HG03103 (cell line): ENCODE data around the gene ADNP2.
A peak's percentile ranks its signal among the peaks of the same experiment; 100 is the strongest.
"Not testable (repeated sequence)": the region's sequence is repeated elsewhere in the genome, so short reads cannot be mapped to it uniquely, and the experiment has no call there.

Experiments
- ATAC-seq: cut with Tn5 transposase; IDR thresholded peaks from one replicate; pipeline ENCODE4 v1.9.1; 2021; ENCODE audit warnings: low read depth; ENCODE audit not compliant: unreplicated experiment

ADNP2 gene

GRCh38 chr18:80140455-80140985 is 31.5 kb downstream of the ADNP2 start:
- ATAC-seq = no peak

DNA sequence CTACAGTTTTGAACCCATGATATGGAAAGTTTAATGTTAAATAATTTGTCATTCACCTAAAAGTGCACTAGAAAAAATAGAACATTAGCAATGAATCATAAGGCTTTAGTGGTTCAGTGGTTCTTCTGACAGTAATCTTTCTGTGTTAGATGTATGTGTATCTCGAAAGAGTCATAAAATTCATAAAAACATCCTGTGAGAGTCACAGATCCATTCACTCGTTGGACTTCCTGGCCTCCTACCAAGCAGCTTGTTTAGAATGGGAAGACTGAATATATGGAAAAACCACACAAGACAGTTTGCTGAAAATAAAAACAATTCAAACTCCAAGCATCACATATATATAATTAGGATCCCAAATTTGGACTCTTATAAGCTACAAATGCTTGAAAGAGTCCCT is 34.8 kb downstream of the ADNP2 start:
- no peak for ATAC-seq

- no peak for ATAC-seq
These were observed 36.2 kb downstream of the ADNP2 start for GRCh38 chr18:80145196-80145804.

DNA sequence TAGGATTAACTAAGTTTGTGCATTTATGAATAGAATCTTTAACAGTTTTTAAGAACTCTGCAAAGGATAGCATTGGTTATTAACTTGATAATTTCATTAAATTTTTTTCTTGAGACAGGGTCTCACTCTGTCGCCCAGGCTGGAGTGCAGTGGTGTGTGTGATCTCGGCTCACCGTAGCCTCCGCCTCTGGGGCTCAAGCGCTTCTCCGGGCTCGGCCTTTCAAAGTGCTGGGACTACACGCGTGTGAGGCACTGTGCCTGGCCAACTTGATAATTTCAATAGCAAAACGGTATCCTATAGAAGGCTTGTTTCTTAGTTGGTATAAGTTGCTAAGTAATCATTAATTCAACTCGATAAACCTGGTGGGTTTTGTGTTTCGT is 38.0 kb downstream of the ADNP2 start:
- peak; percentile 29 for ATAC-seq

GRCh38 chr18:80147418-80148325 is 38.6 kb downstream of the ADNP2 start:
- ATAC-seq = peak; percentile 92

GRCh38 chr18:80148326-80149199 is 39.5 kb downstream of the ADNP2 start:
- ATAC-seq = no peak

DNA sequence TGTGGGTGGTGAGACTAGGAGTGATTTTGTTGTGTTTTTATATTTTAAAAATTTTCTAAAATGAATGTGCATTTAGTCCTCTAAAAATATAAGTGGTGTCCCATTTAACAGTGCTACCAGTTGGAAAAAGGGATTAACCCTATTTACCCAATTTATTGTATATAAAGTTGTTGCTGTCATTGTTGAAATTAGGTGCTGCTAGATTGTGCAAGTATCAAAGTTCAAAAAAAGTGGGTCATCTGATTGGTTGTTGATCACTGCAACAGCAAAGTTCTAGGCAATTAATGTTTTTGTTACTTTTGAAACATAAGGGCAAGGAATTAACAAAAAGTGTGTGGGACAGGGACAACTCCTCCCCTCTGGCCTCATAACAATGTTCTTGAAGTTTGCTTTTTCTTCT is 40.6 kb downstream of the ADNP2 start:
- ATAC-seq = no peak

- peak; percentile 77 for ATAC-seq
These were observed 45.2 kb downstream of the ADNP2 start for GRCh38 chr18:80154293-80154692.

DNA sequence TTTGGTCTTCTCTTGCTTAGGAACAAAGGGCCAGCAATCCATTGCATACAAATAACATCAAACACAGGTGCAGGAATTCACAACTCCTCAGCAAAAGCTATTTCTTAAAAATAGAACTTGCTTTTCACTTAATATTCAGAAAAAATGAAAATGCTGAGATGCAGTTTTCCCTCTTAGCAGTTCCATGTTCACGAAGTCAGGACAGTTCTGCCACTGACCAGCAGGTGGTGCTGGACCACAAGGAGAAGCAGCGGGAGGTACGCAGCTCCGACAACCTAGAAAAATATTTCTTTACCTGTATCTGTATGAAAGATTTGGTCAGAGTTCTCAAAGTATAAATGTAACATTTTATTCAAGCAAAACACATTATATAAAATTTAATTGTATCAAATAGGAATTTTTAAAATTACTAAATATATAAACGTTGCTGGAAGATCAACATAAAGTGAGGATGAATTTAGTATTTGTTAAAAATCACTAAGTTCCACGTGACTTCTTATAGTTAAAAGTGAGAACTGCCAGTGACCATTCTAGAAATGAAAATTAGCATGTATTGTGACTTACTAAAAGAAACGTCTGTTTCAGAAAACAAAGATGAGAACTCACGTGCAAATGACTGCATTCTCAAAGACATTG is 48.8 kb downstream of the ADNP2 start:
- no peak for ATAC-seq

DNA sequence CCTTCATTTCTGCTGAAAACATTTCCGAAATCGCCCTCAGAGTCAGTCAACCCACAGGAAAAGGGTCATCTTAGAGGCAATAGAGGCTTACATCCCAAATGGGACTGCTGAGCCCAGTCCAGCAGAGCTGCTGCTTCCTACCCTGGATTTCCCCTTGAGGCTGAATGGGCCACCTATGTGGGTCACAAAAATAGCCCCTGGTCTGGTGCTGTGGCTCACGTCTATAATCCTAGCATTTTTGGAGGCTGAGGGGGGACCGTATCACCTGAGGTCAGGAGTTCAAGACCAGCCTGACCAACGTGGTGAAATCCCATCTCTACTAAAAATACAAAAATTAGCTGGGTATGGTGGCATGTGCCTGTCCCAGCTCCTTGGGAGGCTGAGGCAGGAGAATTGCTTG is 49.3 kb downstream of the ADNP2 start:
- ATAC-seq = no peak

- peak; percentile 61 for ATAC-seq
These were observed 50.9 kb downstream of the ADNP2 start for GRCh38 chr18:80159713-80160636.

GRCh38 chr18:80161781-80162417 is 52.8 kb downstream of the ADNP2 start:
- ATAC-seq = no peak

DNA sequence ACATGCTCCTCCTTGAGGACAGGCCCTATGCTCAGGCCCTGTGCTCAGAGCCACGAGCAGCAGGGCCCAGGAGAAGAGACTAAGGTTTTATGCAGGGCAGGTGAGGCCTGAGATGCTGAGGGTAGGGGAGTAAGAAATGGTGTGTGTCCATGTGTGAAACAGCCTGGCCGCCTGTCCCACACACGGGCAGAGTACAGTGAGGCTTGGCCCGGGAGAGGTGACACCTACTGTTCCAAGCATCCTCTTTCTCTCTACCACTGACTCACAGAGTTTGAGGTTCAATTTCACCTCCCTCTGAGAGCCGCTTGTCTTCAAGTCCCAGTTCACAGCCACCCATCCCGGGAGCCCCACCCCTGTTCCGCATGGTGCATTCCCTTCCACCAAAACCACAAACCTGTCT is 54.1 kb downstream of the ADNP2 start:
- ATAC-seq = no peak

- not testable (repeated sequence) for ATAC-seq
These were observed 55.8 kb downstream of the ADNP2 start for GRCh38 chr18:80164727-80165355.

- ATAC-seq = no peak
These were observed 57.2 kb downstream of the ADNP2 start for GRCh38 chr18:80166240-80166639.

DNA sequence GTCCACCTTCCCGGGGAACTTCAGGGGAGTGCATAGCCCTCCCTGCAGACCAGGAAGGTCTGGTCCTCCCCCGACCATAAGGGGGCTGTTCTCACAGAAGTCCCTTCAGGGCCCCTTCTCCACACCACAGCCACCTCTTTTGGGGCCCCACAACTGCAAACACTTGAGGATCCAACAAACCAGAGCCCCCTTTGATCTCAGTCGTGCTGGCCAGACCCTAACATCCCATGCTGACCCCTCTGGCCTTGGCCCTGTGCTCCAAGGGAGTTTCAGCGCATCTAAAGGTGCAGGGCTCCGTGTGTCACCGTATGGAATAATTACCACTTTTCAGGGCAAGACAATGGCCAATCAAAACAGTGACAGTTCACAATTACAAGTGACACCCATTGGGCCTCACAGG is 57.7 kb downstream of the ADNP2 start:
- no peak for ATAC-seq

DNA sequence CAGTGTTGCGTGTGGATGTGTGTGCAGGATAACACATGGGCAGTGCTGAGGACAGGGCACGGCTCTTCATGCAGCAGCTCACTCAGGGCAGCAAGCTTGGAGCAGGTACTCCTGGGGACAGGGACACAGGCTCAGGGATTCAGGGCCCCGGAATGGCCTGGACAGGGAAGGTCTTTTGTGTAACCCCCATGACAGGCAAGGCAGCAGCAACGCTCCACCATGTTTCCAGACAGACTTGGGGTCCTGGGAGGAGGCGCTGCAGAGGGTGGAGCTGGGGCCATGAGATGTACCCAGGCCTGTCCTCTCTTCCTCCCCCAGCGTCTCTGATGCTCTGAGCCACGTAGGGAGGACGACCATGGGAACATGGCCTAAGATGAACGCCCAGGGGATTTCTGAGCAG is 58.3 kb downstream of the ADNP2 start:
- ATAC-seq = no peak

DNA sequence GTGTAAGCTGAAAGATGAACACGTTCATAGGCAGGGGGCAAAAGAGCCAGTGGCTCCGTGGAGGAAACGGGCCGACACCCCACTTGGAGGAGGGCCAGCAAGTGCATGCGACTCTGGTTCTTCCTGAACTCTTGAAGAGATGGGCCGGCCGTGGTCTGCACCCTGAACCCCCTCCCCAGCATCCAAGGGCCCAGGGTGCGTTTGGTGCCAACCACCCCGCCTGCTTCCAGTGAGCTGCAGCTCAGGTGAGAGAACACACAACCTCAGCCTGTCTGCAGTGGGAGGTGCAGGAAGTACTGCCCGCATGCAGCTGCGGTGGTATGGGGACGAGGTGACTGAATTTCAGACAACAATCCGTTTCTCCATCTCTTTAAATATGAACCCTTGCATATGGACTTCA is 58.9 kb downstream of the ADNP2 start:
- no peak for ATAC-seq
